ENCODE data around the gene ABCF3. TPM values are rescaled to one million over a fixed set of nuclear protein-coding genes. Genes with fewer than 3 reads are reported as not detected.
A peak's percentile ranks its signal among the peaks of the same experiment; 100 is the strongest.

ABCF3 gene
- total RNA-seq, 2 experiments from 2014 or later: 57.6 to 60.2 TPM

- no peak for DNase-seq
- Mint-ChIP-seq H3K27me3 (no peaks in the 10 kb centered on the region), H3K4me1 (peaks cover 24% of the 10 kb centered on the region), H3K4me3 (no peak overlapping the region), H3K9me3 (ENCODE audit: low read depth) (no peaks in the 10 kb centered on the region), H3K36me3 (peaks cover 42% of the 10 kb centered on the region), H3K27ac (no peak overlapping the region)
- CTCF ChIA-PET: interaction anchor here (1.0 to 3.4 kb wide), 3 partner anchors 9 to 122 kb away, joined by 3 to 20 read pairs (median 6); partner anchors contain the start of gene AP2M1
- ATAC-seq: no peak
Observed at GRCh38 chr3:184183679-184184078, 2.3 kb upstream of the ABCF3 start.

DNA sequence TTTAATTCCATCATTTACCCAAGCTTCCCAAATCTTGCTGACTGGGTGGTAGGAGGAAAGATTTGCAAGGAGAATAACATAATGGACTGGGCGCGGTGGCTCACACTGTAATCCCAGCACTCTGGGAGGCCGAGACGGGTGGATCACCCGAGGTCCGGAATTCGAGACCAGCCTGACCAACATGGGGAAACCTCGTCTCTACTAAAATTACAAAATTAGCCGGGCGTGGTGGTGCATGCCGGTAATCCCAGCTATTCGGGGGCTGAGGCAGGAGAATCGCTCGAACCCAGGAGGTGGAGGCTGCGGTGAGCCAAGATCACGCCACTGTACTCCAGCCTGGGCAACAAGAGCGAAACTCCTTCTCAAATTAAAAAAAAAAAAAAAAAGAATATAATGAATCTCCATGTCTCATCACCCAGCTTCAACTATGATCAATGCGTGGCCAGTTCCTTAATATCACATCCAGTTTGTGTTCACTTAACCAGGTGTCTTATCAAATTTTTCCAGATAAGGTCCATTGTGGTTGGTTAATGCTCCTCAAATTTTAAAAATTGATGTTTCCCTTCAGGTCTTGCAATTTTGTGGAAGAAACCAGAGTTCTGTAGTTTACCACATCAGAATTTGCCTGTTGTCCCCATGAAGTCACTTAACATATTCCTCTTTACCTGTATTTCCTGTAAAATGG lies 1.3 kb upstream of the ABCF3 start:
- DNase-seq (no peak), ATAC-seq (no peak)
- H3K4me1 Mint-ChIP-seq: peaks cover 26% of the 10 kb centered on the region
- no peaks in the 10 kb centered on the region for H3K27me3 Mint-ChIP-seq
- H3K9me3 Mint-ChIP-seq (ENCODE audit: low read depth): no peaks in the 10 kb centered on the region
- peaks cover 43% of the 10 kb centered on the region for H3K36me3 Mint-ChIP-seq
- CTCF ChIA-PET: interaction anchor here (1.6 to 3.4 kb wide), 3 partner anchors 10 to 65 kb away, joined by 5 to 20 read pairs (median 6); partner anchors contain the start of genes AP2M1 and EEF1AKMT4
- H3K27ac Mint-ChIP-seq: peak overlapping the region; percentile 91
- H3K4me3 Mint-ChIP-seq: peak overlapping the region; percentile 86

GRCh38 chr3:184185461-184186183 lies 377 bp upstream of the ABCF3 start:
- Mint-ChIP-seq H3K36me3 (peaks cover 44% of the 10 kb centered on the region), H3K27me3 (no peaks in the 10 kb centered on the region), H3K27ac (peak overlapping the region; percentile 91), H3K4me1 (peaks cover 30% of the 10 kb centered on the region), H3K4me3 (peak overlapping the region; percentile 86), H3K9me3 (ENCODE audit: low read depth) (no peaks in the 10 kb centered on the region)
- DNase-seq (peak; percentile 99), ATAC-seq (peak; percentile 96)
- CTCF ChIA-PET: interaction anchor here (0.8 to 3.4 kb wide), 6 partner anchors 11 to 301 kb away, joined by 3 to 20 read pairs (median 3); partner anchors contain the start of genes ABCC5, AP2M1, EEF1AKMT4 and PARL

- H3K36me3 Mint-ChIP-seq: peaks cover 36% of the 10 kb centered on the region
- CTCF ChIA-PET: interaction anchor here (0.7 to 3.4 kb wide), 3 partner anchors 41 to 65 kb away, joined by 3 to 20 read pairs (median 3); partner anchors contain the start of gene EIF2B5
- no peak for ATAC-seq
- no peaks in the 10 kb centered on the region for H3K27me3 Mint-ChIP-seq
- no peaks in the 10 kb centered on the region for H3K9me3 Mint-ChIP-seq (ENCODE audit: low read depth)
- peak overlapping the region; percentile 86 for H3K4me3 Mint-ChIP-seq
- H3K4me1 Mint-ChIP-seq: peaks cover 30% of the 10 kb centered on the region
- H3K27ac Mint-ChIP-seq: peak overlapping the region; percentile 91
- no peak for DNase-seq
Observed at GRCh38 chr3:184186902-184187207, 856 bp downstream of the ABCF3 start.

DNA sequence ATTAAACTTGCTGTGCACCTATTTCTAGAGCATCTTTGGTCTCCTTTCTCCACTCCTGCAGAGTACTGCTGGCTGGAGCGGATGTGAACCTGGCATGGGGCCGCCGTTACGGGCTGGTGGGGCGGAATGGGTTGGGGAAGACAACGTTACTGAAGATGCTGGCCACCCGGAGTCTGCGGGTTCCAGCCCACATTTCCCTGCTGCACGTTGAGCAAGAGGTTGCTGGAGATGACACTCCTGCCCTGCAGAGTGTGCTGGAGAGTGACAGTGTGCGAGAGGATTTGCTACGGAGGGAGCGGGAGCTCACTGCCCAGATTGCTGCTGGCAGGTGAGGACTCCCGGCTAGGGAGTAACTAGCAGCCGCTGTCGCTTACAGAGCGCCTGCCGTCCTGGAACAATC lies 2.1 kb downstream of the ABCF3 start:
- no peak for ATAC-seq
- DNase-seq: no peak
- Mint-ChIP-seq H3K36me3 (peaks cover 33% of the 10 kb centered on the region), H3K27ac (no peak overlapping the region), H3K9me3 (ENCODE audit: low read depth) (no peaks in the 10 kb centered on the region), H3K4me3 (no peak overlapping the region), H3K27me3 (no peaks in the 10 kb centered on the region), H3K4me1 (peaks cover 30% of the 10 kb centered on the region)
- CTCF ChIA-PET: interaction anchor here (1.0 kb wide), 1 partner anchor 55 kb away, joined by 3 read pairs; no protein-coding TSS in a partner anchor

GRCh38 chr3:184189421-184189820 lies 3.4 kb downstream of the ABCF3 start:
- H3K27ac Mint-ChIP-seq: no peak overlapping the region
- H3K27me3 Mint-ChIP-seq: no peaks in the 10 kb centered on the region
- CTCF ChIA-PET: interaction anchor here (1.1 kb wide), 1 partner anchor 61 kb away, joined by 3 read pairs; no protein-coding TSS in a partner anchor
- no peaks in the 10 kb centered on the region for H3K9me3 Mint-ChIP-seq (ENCODE audit: low read depth)
- no peak overlapping the region for H3K4me3 Mint-ChIP-seq
- peaks cover 33% of the 10 kb centered on the region for H3K36me3 Mint-ChIP-seq
- peaks cover 30% of the 10 kb centered on the region for H3K4me1 Mint-ChIP-seq
- DNase-seq (no peak), ATAC-seq (no peak)

DNA sequence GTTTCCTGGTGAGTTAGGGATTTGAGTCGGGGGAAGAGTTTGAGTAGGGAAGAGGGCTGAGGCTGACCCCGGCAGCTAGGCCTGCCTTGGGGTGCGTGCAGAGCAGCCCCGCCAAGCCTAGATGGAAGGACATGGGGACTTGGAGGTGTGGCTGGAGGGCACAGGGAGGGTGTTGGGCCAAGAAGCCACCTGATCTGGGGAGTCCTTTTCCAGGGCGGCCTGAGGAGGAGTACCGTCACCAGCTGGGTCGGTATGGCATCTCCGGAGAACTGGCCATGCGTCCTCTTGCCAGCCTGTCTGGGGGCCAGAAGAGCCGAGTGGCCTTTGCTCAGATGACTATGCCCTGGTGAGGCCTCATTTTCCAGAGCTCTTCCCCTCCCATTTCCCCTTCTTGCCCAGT lies 6.9 kb downstream of the ABCF3 start:
- Mint-ChIP-seq H3K4me1 (peaks cover 8% of the 10 kb centered on the region), H3K4me3 (no peak overlapping the region), H3K27me3 (no peaks in the 10 kb centered on the region), H3K27ac (no peak overlapping the region), H3K9me3 (ENCODE audit: low read depth) (no peaks in the 10 kb centered on the region), H3K36me3 (peaks cover 29% of the 10 kb centered on the region)
- DNase-seq (no peak), ATAC-seq (no peak)
- CTCF ChIA-PET: no interaction called here

DNA sequence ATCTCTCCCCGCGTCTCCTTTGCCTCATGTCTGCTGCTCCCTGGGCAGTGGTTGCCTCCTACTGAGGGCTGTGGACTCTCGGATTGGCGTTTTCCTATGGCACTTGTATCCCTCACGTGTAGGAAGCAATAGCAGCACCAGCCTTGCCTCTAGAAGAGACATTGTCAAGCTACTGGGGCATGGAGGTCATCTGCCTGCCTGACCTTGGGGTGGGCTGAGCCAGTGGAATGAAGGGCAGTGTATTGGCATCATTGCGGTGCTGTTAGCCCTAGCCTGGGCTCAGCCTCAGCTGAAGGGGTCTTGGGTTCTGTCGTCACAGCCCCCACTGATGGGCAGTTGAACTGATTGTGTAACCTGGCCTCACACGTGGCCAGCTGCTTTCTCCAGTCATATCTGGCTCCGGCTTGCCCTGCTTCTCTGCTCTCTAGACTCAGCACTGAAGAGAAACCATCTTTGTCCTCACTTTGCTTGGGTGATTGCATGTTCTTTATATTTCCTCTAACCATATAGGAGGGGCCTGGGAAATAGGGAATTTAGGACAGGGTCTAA lies 8.1 kb downstream of the ABCF3 start:
- H3K36me3 Mint-ChIP-seq: peaks cover 23% of the 10 kb centered on the region
- H3K4me1 Mint-ChIP-seq: peaks cover 4% of the 10 kb centered on the region
- H3K9me3 Mint-ChIP-seq (ENCODE audit: low read depth): no peaks in the 10 kb centered on the region
- H3K4me3 Mint-ChIP-seq: no peak overlapping the region
- no peak overlapping the region for H3K27ac Mint-ChIP-seq
- DNase-seq (no peak), ATAC-seq (no peak)
- no peaks in the 10 kb centered on the region for H3K27me3 Mint-ChIP-seq
- CTCF ChIA-PET: no interaction called here

DNA sequence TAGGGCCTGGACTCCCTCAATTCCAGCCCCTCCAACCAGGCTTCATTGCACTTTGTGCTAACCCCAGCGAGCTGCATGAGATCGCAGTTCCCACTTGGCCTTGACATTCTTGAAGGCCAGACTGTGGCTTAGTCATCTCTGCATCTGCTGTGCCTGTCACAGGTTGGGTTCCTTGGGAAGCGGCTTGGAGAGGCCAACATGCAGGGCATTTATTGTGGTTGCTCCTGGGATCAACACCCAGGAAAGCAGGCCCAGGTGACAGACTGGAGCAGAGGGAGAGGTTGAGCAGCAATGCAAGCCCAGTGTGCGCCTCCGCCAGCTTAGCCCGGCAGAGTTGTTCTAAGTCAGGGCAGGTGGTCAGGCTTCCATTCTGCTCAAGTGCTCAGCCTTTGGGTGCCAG lies 10.5 kb downstream of the ABCF3 start:
- no peaks in the 10 kb centered on the region for H3K9me3 Mint-ChIP-seq (ENCODE audit: low read depth)
- no peaks in the 10 kb centered on the region for H3K4me1 Mint-ChIP-seq
- H3K36me3 Mint-ChIP-seq: peaks cover 12% of the 10 kb centered on the region
- DNase-seq (no peak), ATAC-seq (no peak)
- no peak overlapping the region for H3K4me3 Mint-ChIP-seq
- H3K27me3 Mint-ChIP-seq: no peaks in the 10 kb centered on the region
- CTCF ChIA-PET: interaction anchor here (1.4 kb wide), 1 partner anchor 58 kb away, joined by 3 read pairs; no protein-coding TSS in a partner anchor
- H3K27ac Mint-ChIP-seq: no peak overlapping the region

DNA sequence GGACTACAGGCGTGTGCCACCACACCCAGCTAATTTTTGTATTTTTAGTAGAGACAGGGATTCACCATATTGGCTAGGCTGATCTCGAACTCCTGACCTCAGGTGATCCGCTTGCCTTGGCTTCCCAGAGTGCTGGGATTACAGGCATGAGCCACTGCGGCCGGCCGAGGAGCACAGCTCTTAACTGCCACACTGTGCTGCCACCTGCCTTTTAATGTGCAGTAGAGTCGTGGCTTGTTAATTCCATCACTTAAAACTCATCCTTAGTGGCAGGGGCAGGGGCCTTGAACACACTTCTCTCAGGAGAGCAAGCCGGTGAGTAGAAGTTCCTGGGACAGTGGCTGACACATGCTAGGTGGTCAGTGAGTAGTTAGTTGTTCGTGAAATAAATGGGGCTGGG lies 12.5 kb downstream of the ABCF3 start:
- Mint-ChIP-seq H3K4me3 (no peak overlapping the region), H3K9me3 (ENCODE audit: low read depth) (no peaks in the 10 kb centered on the region), H3K4me1 (no peaks in the 10 kb centered on the region), H3K27me3 (no peaks in the 10 kb centered on the region), H3K36me3 (peaks cover 6% of the 10 kb centered on the region), H3K27ac (no peak overlapping the region)
- DNase-seq: no peak
- ATAC-seq: no peak
- CTCF ChIA-PET: no interaction called here

- H3K9me3 Mint-ChIP-seq (ENCODE audit: low read depth): no peaks in the 10 kb centered on the region
- no peaks in the 10 kb centered on the region for H3K36me3 Mint-ChIP-seq
- H3K4me1 Mint-ChIP-seq: no peaks in the 10 kb centered on the region
- H3K27me3 Mint-ChIP-seq: peaks cover 7% of the 10 kb centered on the region
- H3K27ac Mint-ChIP-seq: no peak overlapping the region
- CTCF ChIA-PET: no interaction called here
- no peak for ATAC-seq
- DNase-seq: no peak
- no peak overlapping the region for H3K4me3 Mint-ChIP-seq
Observed at GRCh38 chr3:184200825-184201224, 14.8 kb downstream of the ABCF3 start.

- Mint-ChIP-seq H3K4me1 (no peaks in the 10 kb centered on the region), H3K27ac (no peak overlapping the region), H3K9me3 (ENCODE audit: low read depth) (no peaks in the 10 kb centered on the region), H3K36me3 (no peaks in the 10 kb centered on the region), H3K4me3 (no peak overlapping the region), H3K27me3 (peaks cover 21% of the 10 kb centered on the region)
- CTCF ChIA-PET: no interaction called here
- no peak for ATAC-seq
- DNase-seq: no peak
Observed at GRCh38 chr3:184203526-184203925, 17.5 kb downstream of the ABCF3 start.

DNA sequence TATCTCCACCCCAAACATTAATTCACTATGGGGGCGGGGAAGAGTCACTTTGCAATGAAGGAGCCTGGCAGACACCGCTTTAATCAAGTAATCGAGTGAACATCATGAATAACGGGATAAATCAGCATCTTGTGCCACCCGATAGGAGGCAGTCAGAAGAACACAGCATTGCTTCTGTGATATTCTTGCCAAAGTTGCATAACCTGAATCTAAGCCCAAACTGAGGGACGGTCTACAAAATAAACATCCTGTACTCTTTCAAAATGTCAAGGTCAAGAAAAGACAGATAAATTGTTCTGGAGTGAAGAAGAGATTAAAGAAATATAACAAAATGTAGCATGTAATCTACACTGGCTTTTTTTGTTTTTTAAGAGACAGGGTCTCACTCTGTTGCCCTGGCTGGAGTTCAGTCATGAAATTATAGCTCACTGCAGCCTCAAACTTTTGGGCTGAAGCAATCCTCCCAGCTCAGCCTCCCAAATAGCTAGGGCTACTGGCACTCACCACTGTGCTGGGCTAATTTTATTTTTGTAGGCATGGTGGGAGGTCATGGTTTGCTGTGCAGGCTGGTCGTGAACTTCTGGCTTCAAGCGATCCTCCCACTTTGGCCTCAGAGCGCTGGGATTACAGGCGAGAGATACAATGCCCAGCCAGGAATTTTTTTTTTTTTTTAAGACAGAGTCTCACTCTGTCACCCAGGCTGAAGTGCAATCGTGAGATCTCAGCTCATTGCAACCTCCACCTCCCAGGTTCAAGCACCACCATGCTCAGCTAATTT lies 23.3 kb downstream of the ABCF3 start:
- no peaks in the 10 kb centered on the region for H3K4me1 Mint-ChIP-seq
- no peak overlapping the region for H3K4me3 Mint-ChIP-seq
- H3K9me3 Mint-ChIP-seq (ENCODE audit: low read depth): no peaks in the 10 kb centered on the region
- H3K27ac Mint-ChIP-seq: no peak overlapping the region
- peaks cover 25% of the 10 kb centered on the region for H3K27me3 Mint-ChIP-seq
- DNase-seq (no peak), ATAC-seq (no peak)
- H3K36me3 Mint-ChIP-seq: no peaks in the 10 kb centered on the region
- CTCF ChIA-PET: interaction anchor here (1.5 to 1.9 kb wide), 2 partner anchors 12 to 19 kb away, joined by 3 to 6 read pairs; no protein-coding TSS in a partner anchor
